Upper lobe of left lung (tissue), 6 donors: Measurements from ENCODE around the gene RMDN2. TPM values are rescaled to one million over a fixed set of nuclear protein-coding genes. Genes with fewer than 3 reads are reported as not detected.

ENCODE experiments used
- ATAC-seq, 2 donors: fragments of 200-7000 bp; cut with Tn5 transposase; one replicate each; pipeline ENCODE4 v1.9.1; 2022; ENCODE audit warnings: mild to moderate bottlenecking in 2 of 2, moderate library complexity in 2 of 2; ENCODE audit not compliant: low FRiP score in 2 of 2
- DNase-seq, 2 donors: peaks; one replicate each; pipeline ENCODE4 v3.0.0-alpha.2; 2019 to 2020
- H3K27ac ChIP-seq, 4 donors: fragments of 200-600 bp; sonication (generic); one replicate each; pipeline ENCODE4 v1.5.1; 2016 to 2019
- H3K27me3 ChIP-seq, 4 donors: fragments of 200-600 bp; sonication (generic); one replicate each; pipeline ENCODE4 v1.5.1; 2017 to 2019
- H3K36me3 ChIP-seq, 4 donors: fragments of 200-600 bp; sonication (generic); one replicate each; pipeline ENCODE4 v1.5.1; 2016 to 2019
- H3K4me1 ChIP-seq, 4 donors: fragments of 200-600 bp; sonication (generic); one replicate each; pipeline ENCODE4 v1.5.1; 2018 to 2019
- H3K4me3 ChIP-seq, 4 donors: fragments of 200-600 bp; sonication (generic); one replicate each; pipeline ENCODE4 v1.5.1; 2017 to 2019; ENCODE audit warnings: mild to moderate bottlenecking in 2 of 4, moderate library complexity in 1 of 4
- H3K9me3 ChIP-seq, 4 donors: fragments of 200-600 bp; sonication (generic); one replicate each; pipeline ENCODE4 v1.5.1; 2018 to 2019
- CTCF ChIP-seq, 6 experiments: fragments of 450-650 bp in 4 of 6; fragments of 200-600 bp in 2 of 6; sonication (generic) in 2 of 6; IDR thresholded peaks; one replicate each; pipeline ENCODE4 v1.5.1; 2016 to 2019; ENCODE audit warnings: antibody characterized with exemption in 6 of 6
- EP300 ChIP-seq, 4 donors: sonication (generic); formaldehyde crosslinking; IDR thresholded peaks; one replicate each; pipeline ENCODE4 v1.5.1; 2017; ENCODE audit warnings: antibody characterized with exemption in 4 of 4, control low read depth in 2 of 4
- POLR2A ChIP-seq, 4 donors: fragments of 450-650 bp; IDR thresholded peaks; one replicate each; pipeline ENCODE4 v1.5.1; 2016 to 2017; ENCODE audit warnings: antibody characterized with exemption in 4 of 4, mild to moderate bottlenecking in 2 of 4
- POLR2AphosphoS5 ChIP-seq, 2 donors: sonication (generic); formaldehyde crosslinking; IDR thresholded peaks; one replicate each; pipeline ENCODE4 v1.5.1; 2017; ENCODE audit warnings: antibody characterized with exemption in 2 of 2
- WGBS, 2 donors: methylation state at CpG; one replicate each; pipeline ENCODE4 v1.1.5; 2017 to 2018; 5-methylcytosine and 5-hydroxymethylcytosine counted together
- total RNA-seq, 6 donors: library from RNA; depleted of rRNA in 4 of 6; stranded (reverse); fragments of >200 nt in 4 of 6; gene quantifications; one replicate each; pipeline versions ENCODE4 v1.1.0 to v1.2.1, GENCODE V29; 2016 to 2021
- donor health status: DM: no; HTN: no; CAD: no; lungs with moderate emphysema.
- donor health status: DM: no; HTN: yes; CAD: no; lungs with severe emphysema.

Gene RMDN2
- total RNA-seq, 6 donors from 2014 or later: 9.3 to 31.9 (median 17.0) TPM

- DNase-seq (no peak), ATAC-seq (no peak)
- WGBS, 2 donors: 82 to 86% methylated on average over 3 to 4 of the region's 4 CpGs
- no peak overlapping the region for H3K4me3 ChIP-seq
- no peaks in the 10 kb centered on the region for H3K36me3 ChIP-seq
- TF ChIP-seq CTCF (IDR thresholded peaks at IDR 0.05): no peak
- no peak for TF ChIP-seq EP300 (IDR thresholded peaks at IDR 0.05)
- TF ChIP-seq POLR2AphosphoS5 (IDR thresholded peaks at IDR 0.05): no peak
- TF ChIP-seq POLR2A (IDR thresholded peaks at IDR 0.05): no peak
- no peaks in the 10 kb centered on the region for H3K4me1 ChIP-seq
- H3K9me3 ChIP-seq: no peaks in the 10 kb centered on the region
- no peaks in the 10 kb centered on the region for H3K27me3 ChIP-seq
- H3K27ac ChIP-seq: no peak overlapping the region
These were observed 103.7 kb downstream of the RMDN2 start for GRCh38 chr2:38028829-38029228.

GRCh38 chr2:38029512-38029911, 104.4 kb downstream of the RMDN2 start:
- 70 to 73% methylated on average over 5 of the region's 5 CpGs for WGBS, 2 donors
- DNase-seq: no peak
- Histone ChIP-seq H3K4me3 (no peak overlapping the region), H3K4me1 (no peaks in the 10 kb centered on the region), H3K27me3 (no peaks in the 10 kb centered on the region), H3K27ac (no peak overlapping the region), H3K9me3 (no peaks in the 10 kb centered on the region), H3K36me3 (no peaks in the 10 kb centered on the region)
- no peak for ATAC-seq
- no peak for TF ChIP-seq POLR2AphosphoS5 (IDR thresholded peaks at IDR 0.05)
- no peak for TF ChIP-seq EP300 (IDR thresholded peaks at IDR 0.05)
- no peak for TF ChIP-seq POLR2A (IDR thresholded peaks at IDR 0.05)
- TF ChIP-seq CTCF (IDR thresholded peaks at IDR 0.05): no peak

GRCh38 chr2:38030635-38031355, 105.7 kb downstream of the RMDN2 start:
- 86 to 89% methylated on average over 1 of the region's 1 CpG for WGBS, 2 donors
- no peak for DNase-seq
- Histone ChIP-seq H3K36me3 (no peaks in the 10 kb centered on the region), H3K27ac (no peak overlapping the region), H3K4me1 (no peaks in the 10 kb centered on the region), H3K27me3 (no peaks in the 10 kb centered on the region), H3K9me3 (no peaks in the 10 kb centered on the region), H3K4me3 (no peak overlapping the region)
- ATAC-seq: no peak
- no peak for TF ChIP-seq POLR2AphosphoS5 (IDR thresholded peaks at IDR 0.05)
- no peak for TF ChIP-seq POLR2A (IDR thresholded peaks at IDR 0.05)
- no peak for TF ChIP-seq EP300 (IDR thresholded peaks at IDR 0.05)
- TF ChIP-seq CTCF (IDR thresholded peaks at IDR 0.05): no peak

- no peaks in the 10 kb centered on the region for H3K36me3 ChIP-seq
These were observed 107.9 kb downstream of the RMDN2 start for GRCh38 chr2:38032946-38033345.

More at GRCh38 chr2:38032946-38033345, 107.9 kb downstream of the RMDN2 start:
- DNase-seq (no peak), ATAC-seq (no peak)
- TF ChIP-seq POLR2AphosphoS5 (IDR thresholded peaks at IDR 0.05) (no peak), CTCF (IDR thresholded peaks at IDR 0.05) (no peak), POLR2A (IDR thresholded peaks at IDR 0.05) (no peak), EP300 (IDR thresholded peaks at IDR 0.05) (no peak)
- Histone ChIP-seq H3K4me1 (peaks cover 0 to 4% (median 0%) of the 10 kb centered on the region in 4 donors), H3K4me3 (no peak overlapping the region), H3K27me3 (no peaks in the 10 kb centered on the region), H3K9me3 (no peaks in the 10 kb centered on the region), H3K27ac (no peak overlapping the region)
- WGBS, 2 donors: 93% methylated on average over 2 of the region's 2 CpGs
